CD4-positive, alpha-beta T cell treated with Interleukin-21 for 1 hour (primary cell): ENCODE data around the gene CACNB2.
"Not testable (repeated sequence)": the region's sequence is repeated elsewhere in the genome, so short reads cannot be mapped to it uniquely, and the experiment has no call there.

ENCODE experiments used
- DNase-seq: peaks from one replicate; pipeline ENCODE4 v3.0.0-alpha.2; 2020

Gene CACNB2

GRCh38 chr10:18533896-18534295 is 393.7 kb downstream of the CACNB2 start:
- DNase-seq = no peak

GRCh38 chr10:18539335-18539734 is 399.1 kb downstream of the CACNB2 start:
- no peak for DNase-seq

- DNase-seq = no peak
Observed at GRCh38 chr10:18540195-18540594, 400.0 kb downstream of the CACNB2 start.

GRCh38 chr10:18542832-18543231 is 402.6 kb downstream of the CACNB2 start:
- DNase-seq = no peak

GRCh38 chr10:18545621-18546305 is 405.5 kb downstream of the CACNB2 start:
- DNase-seq = no peak

GRCh38 chr10:18549105-18549504 is 408.9 kb downstream of the CACNB2 start:
- DNase-seq = no peak

- no peak for DNase-seq
Observed at GRCh38 chr10:18551473-18551872, 411.2 kb downstream of the CACNB2 start.

- DNase-seq = no peak
Observed at GRCh38 chr10:18554479-18554878, 414.3 kb downstream of the CACNB2 start.

- no peak for DNase-seq
Observed at GRCh38 chr10:18556522-18557147, 416.4 kb downstream of the CACNB2 start.

GRCh38 chr10:18557960-18558359 is 417.7 kb downstream of the CACNB2 start:
- DNase-seq = no peak

GRCh38 chr10:18561861-18562551 is 421.8 kb downstream of the CACNB2 start:
- DNase-seq = no peak

- no peak for DNase-seq
Observed at GRCh38 chr10:18563003-18563726, 422.9 kb downstream of the CACNB2 start.

- no peak for DNase-seq
Observed at GRCh38 chr10:18565006-18565405, 424.8 kb downstream of the CACNB2 start.

- no peak for DNase-seq
Observed at GRCh38 chr10:18566177-18566576, 426.0 kb downstream of the CACNB2 start.

GRCh38 chr10:18567343-18567856 is 427.2 kb downstream of the CACNB2 start:
- no peak for DNase-seq

- not testable (repeated sequence) for DNase-seq
Observed at GRCh38 chr10:18570386-18570785, 430.2 kb downstream of the CACNB2 start.

- no peak for DNase-seq
Observed at GRCh38 chr10:18571076-18571475, 430.9 kb downstream of the CACNB2 start.

- no peak for DNase-seq
Observed at GRCh38 chr10:18571780-18572179, 431.6 kb downstream of the CACNB2 start.

GRCh38 chr10:18572959-18573561 is 432.8 kb downstream of the CACNB2 start:
- DNase-seq = no peak

- no peak for DNase-seq
Observed at GRCh38 chr10:18576586-18576985, 436.4 kb downstream of the CACNB2 start.

- no peak for DNase-seq
Observed at GRCh38 chr10:18577823-18578685, 437.8 kb downstream of the CACNB2 start.

GRCh38 chr10:18582803-18583202 is 442.6 kb downstream of the CACNB2 start:
- DNase-seq = no peak
